ENCODE data around the gene NDEL1.

DNA sequence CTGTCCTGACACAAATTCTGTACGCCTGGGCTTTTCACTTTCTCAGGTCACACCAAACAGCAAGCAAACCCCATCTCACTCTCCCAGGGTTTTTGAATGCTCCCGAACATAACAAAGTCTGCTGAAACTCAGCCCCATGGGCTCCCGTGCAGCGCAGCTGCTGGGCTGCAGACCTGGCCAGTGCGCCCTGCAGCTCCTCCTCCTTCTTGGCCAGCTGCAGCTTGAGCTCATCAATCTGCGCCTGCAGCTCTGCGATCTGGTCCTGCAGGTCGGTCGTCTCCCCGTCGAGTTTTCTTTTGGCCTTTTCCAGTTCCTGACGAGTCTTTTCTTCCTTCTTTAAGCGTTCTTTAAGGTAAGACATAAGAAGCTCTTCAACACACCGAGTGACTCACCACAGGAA, 70.5 kb downstream of the NDEL1 start:
- no peak for TF ChIP-seq RAD21 (IDR thresholded peaks at IDR 0.05; ENCODE audit: low read depth)
- TF ChIP-seq, protein P1, sequence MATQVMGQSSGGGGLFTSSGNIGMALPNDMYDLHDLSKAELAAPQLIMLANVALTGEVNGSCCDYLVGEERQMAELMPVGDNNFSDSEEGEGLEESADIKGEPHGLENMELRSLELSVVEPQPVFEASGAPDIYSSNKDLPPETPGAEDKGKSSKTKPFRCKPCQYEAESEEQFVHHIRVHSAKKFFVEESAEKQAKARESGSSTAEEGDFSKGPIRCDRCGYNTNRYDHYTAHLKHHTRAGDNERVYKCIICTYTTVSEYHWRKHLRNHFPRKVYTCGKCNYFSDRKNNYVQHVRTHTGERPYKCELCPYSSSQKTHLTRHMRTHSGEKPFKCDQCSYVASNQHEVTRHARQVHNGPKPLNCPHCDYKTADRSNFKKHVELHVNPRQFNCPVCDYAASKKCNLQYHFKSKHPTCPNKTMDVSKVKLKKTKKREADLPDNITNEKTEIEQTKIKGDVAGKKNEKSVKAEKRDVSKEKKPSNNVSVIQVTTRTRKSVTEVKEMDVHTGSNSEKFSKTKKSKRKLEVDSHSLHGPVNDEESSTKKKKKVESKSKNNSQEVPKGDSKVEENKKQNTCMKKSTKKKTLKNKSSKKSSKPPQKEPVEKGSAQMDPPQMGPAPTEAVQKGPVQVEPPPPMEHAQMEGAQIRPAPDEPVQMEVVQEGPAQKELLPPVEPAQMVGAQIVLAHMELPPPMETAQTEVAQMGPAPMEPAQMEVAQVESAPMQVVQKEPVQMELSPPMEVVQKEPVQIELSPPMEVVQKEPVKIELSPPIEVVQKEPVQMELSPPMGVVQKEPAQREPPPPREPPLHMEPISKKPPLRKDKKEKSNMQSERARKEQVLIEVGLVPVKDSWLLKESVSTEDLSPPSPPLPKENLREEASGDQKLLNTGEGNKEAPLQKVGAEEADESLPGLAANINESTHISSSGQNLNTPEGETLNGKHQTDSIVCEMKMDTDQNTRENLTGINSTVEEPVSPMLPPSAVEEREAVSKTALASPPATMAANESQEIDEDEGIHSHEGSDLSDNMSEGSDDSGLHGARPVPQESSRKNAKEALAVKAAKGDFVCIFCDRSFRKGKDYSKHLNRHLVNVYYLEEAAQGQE (IDR thresholded peaks at IDR 0.05; ENCODE audit: low read depth), result no peak
- TF ChIP-seq MAX (IDR thresholded peaks at IDR 0.05), result no peak

All from Ishikawa (cell line).